NCI-H748 treated with DMSO at 0.1 percent for 48 hours (cell line): ENCODE results near the gene INSC.

ENCODE experiments used
- DNase-seq: peaks from one replicate; lab custom pipeline; 2025; lab: John Stamatoyannopoulos, UW

Gene INSC

DNA sequence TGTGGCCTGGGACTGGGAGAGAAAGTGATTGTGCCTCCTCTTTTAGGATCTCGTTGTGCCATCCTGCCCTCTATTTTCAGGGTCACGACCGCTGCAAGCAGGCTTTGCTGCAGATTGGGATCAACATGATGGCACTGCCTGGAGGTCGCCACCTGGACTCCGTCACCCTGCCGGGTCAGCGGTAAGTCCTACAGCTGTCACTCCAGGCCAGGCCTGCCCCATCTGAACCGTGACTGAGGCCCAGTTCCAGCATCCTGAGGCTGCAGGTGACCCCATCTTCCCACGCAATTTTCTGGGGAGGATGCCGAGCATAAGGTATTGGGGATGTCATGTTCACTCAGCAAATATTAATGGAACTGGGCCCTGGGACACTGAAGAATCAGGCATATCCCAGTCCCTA is 34.3 kb downstream of the INSC start:
- DNase-seq = no peak

DNA sequence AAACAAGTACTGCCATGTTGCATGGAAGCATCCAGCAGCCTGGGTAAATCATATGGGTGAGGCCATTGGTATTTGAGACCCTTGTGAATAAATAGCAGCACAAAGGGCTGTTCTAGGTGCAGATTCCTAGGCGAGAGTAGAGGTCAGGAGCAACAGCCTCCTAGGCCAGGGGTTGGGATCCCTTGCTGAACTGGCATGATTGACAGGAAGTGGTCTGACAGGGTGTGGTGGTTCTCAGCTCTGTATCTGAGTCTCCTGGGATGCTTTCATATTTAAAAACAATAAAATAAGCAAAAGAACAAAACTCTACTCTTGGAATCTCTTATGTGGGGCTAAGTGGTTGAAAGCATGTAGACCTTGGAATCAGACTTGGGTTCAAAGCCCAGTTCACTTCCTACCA is 35.8 kb downstream of the INSC start:
- DNase-seq = no peak

DNA sequence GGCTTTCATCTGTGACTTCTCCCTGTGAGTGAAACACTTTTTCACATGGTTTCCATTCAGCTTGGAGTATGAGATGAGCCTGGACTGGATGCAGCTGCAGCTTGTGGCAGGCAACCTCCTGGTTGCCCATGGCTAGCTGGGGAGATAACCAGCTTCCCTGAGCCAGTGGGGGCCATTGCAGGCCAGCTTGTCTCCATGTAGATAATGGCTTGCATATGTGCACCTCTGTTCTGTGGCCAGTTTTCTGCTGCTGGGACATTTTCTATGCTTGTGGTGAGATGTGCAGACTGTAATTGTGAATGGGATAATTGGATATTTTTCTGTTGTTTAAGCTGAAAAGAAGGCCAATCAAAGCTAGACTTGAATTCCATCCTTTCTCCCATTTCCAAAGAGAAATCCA is 38.5 kb downstream of the INSC start:
- no peak for DNase-seq

DNA sequence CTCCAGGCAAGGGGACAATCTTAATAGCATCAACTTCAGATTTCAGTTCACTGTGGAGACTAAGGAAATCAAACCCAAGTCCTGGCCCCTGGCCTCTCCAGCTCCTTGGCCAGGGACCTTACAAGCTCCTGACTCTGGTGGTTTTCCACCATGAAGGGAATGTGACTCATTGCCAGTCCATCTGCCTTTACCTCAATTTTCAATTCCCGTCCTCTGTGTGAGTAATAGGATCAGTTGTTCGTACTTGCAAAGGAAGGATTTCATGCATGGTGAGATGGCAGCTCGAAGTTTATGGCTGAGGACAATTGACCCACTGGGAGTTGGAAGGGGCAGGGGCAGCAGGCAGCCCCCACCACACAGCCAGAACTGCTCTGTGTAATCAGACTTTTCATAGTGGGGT is 42.5 kb downstream of the INSC start:
- no peak for DNase-seq

DNA sequence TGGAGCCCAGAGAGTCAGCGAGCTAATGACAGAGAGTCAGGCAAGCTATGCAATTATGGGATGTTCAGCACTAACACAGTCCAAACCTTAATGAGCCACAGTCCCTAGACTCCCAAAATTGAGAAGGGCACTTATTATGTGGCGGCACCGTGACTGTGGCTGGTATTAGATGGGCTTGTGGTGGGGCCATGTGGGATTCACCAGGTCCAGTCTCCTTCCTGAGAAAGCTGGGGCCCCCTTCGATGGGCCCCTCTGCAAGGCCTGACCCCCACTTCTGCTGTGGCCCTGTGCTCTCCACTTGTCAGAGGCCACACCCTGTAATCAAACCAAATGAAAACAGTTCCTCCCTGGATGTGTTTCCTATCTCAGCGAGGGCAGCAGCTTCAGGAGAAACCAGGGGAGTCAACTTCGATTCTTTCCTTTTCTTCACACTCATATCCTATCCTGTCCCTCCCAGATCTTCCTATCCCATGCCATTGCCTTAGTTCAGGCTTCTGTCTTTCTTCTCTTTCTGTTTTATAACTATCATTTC is 42.9 kb downstream of the INSC start:
- no peak for DNase-seq

DNA sequence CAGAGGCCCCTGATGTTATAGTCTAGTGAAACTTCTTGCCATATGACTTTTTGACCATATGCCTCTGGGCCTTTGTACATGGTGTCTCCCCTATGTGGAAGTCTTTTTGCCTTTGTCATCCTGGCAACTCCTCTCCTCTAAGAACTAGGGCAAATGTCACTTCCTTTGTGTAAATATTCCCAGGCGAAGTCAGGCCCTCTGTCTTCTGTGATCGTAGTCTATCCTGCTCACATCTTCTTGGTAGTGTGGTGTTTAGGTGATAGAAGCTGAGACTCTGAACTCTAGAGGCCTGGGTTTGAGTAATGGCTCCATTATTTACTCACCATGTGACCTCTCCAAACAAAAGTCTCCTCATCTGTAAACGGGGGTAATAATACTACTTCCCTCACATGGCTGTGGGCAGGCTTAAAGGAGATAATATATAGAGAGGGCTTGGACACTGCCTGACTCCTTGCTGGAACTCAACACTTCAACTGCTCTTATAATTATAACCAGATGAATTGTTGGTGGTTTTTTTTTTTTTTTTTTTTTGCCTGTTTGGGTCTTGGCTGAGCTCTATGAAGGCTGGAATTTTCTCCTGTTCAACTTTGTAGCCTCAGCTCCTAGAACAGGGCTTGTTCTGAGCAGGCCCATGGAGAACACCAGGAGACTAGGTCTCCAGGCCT is 43.8 kb downstream of the INSC start:
- DNase-seq = no peak

DNA sequence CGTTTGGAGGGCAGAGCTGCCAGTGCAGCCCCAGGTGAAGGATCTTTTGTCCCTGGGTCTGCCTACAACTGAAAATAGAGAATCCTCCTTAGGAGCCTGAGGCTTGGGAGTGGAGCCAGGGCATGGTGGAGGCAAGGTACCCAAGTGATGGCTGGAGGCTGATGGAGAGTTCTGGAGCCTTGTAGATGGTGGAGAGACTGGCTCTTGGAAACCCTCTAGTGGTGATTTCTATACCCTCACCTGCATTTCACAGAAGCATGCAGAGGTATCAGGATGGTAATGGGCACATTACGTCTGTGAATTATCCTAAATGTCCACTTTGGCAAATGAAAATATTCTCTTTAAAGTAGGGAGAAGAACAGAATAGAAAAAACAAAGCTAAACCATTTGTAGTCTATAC is 44.4 kb downstream of the INSC start:
- DNase-seq = no peak

DNA sequence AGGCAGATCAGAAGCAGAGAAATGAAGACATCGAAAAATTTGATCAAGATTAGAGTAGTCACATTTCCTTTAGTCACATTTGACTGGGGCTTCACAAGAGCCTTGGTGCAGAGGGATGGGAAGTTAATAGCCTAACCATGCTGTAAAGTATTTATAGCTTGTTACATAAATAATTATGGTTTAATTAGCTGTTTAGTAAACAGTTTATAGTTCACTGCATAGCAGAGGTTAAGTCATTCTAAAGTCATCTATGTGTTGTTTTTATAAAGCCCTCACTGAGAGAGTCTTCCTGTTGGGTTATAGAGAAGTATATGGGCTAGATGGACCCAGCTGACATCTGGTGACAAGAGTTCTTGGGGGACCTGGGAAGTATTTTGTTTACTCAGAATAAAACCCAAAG is 47.1 kb downstream of the INSC start:
- DNase-seq = no peak

DNA sequence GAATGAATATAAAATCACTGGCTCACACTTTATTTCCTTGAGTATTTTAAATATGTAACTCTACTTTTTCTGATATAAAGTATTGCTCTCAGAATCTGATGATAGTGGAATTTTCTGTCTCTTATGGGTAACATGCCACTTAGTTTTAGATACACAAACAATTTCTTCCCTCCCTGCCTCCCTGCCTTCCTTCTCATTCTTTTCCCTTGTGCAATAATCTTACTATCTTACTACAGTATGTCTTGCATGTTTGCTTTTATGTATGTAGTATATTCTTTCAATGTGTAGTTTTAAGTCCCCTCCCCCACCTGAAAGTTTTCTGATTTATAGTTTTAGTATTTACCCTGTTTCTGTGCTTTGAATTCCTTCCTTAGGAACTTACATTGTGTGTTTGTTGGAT is 48.4 kb downstream of the INSC start:
- no peak for DNase-seq

DNA sequence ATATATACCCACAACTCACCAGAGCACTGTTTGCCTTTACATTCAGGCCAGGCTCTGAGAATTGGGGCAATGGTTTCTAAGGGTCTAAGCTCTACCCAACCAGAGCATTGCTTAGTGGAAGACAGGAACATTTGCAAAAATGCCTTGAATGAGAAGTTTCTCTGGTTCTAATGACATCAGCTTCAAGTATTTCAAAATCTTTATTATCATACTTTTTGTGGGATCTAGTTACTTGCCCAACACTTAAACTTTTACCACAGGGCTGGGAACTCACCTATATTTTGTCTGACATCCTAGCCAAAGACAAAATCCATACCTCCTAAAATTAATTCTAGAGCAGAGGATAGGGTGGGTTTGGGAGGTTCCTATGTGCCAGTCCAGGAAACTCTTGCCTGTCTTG is 51.5 kb downstream of the INSC start:
- DNase-seq = no peak

DNA sequence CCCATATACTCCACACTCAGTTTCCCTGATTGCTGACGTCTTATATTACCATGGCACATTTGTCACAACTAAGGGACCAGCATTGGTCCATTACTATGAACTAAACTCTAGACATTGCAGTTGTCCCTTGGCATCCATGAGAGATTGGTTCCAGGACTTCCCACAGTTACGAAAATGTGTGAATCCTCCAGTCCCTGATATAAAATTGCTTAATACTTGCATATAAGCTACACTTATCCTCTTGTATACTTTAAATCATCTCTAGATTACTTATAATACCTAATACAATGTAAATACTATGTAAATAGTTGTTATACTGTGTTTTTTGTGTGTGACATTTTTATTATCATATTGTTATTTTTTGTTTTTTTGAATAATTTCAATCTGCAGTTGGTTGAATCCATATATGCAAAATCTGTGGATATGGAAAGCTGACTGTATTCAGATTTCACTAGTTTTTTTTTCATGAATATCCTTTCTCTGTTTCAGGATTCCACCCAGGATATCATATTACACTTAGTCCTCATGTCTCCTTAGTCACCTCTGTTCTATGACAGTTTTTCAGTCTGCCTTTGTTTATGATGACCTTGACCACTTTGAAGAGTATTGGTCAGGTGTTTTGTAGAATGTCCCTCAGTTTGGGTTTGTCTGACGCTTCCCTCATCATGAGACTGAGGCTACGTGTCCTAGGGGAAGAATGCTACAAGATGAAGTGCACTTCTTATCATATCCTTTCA is 55.3 kb downstream of the INSC start:
- no peak for DNase-seq

DNA sequence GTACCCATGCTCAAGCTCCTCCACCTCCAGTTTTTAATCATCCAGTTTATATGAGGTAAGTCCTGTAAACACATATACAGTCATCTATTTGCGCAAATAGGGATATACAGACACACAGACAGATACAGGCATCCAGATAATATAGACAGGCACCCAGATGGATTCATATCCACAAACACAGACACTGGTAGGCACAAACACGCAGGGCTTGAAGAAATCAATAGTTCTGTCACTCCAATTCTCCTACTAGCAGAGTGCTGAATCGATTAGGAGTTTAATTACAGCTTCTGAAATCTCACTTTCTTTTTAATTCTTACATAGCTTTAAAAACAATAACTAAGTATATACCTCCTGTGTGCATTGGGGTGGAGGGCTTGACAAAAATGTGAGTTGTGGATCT is 56.0 kb downstream of the INSC start:
- DNase-seq = no peak

DNA sequence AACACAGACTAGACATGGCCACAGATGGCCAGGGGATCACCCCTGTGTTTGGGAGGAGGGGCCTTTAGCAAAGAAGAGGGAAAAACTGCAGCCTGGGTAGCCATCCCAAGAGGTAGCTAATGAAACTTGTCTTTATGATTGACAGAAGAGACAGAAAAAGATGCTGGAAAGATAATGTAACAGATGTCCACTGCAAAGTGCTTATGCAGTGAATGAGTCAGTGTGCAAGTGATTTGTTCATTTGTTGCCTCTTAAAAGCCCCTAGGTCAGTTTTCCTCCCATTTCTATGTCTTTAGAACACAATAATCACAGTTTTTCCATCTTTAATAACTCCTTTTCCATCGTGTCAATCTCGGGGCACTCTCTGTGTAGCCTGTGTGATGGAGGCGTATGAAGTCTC is 57.2 kb downstream of the INSC start:
- DNase-seq = no peak

DNA sequence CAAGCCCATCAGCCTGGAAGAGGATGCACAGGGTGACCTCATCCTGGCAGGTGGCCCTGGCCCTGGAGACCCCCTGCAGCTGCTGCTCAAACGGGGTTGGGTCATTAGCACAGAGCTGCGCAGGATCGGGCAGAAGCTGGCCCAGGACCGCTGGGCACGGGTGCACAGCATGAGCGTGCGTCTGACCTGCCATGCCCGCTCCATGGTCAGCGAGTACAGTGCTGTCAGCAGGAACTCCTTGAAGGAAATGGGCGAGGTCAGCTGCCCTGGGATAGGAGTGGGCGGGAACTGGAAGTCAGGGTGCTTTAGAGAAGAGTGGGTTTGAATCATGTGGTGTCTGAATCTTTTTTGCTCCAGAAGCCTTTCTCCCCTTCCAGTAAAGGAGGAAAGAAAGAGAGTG is 61.1 kb downstream of the INSC start:
- DNase-seq = no peak

DNA sequence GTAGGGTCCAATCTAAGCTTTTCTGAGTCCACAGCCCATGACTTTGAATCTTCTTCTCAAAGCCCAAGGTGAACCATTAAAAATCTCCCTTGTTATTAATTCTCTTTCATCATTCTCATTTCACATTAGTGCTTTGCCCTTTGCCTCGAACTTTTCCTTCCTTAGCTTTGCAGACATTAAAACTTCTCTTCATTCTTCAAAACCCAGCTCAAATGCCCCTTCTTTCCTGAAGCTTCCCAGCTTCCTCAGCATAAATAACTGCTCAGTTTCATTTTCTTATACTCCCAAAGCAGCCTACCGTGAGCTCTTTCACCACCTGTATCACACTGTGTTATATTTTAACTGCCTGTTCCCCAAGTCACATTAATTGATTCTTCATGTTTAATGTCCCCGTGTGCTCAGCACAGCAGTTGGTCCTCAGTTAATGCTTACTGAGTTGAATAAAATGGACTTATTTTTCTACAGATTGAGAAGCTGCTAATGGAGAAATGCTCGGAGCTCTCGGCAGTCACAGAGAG is 62.0 kb downstream of the INSC start:
- no peak for DNase-seq

DNA sequence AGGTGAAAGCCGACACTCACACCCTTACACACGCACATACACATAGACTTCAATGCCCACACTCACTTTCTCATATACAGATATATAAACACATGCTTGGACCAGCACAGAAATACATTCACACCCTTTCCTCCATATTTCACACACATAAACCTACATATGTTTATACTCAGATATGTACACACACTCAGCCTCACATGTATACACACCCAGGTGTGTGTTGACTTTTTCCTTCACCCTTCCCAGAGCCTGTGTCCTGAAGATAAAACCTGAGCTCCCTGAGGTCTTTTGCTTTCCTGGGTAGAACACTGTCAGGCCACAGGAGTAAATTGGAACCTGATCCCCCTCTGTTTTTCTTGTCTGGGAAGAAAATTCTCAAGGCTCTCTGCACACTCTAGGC is 62.8 kb downstream of the INSC start:
- no peak for DNase-seq

DNA sequence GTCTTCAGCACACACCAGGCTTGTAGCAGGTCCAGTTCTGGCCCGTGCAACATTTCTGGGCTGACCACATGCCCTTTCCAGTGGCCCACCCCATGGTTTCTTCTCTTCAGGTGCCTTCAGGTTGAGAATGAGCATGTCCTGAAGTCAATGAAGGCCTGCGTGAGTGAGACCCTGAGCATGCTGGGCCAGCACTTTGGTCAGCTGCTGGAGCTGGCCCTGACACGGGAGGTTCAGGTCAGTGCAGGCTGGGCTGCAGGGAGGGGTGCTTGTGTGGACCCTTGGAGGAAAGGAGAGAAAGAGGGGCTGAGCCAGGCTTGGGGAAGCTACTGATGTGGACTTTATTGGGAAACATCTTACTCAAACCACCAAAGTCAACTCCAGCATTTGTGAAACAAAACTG is 63.5 kb downstream of the INSC start:
- no peak for DNase-seq

DNA sequence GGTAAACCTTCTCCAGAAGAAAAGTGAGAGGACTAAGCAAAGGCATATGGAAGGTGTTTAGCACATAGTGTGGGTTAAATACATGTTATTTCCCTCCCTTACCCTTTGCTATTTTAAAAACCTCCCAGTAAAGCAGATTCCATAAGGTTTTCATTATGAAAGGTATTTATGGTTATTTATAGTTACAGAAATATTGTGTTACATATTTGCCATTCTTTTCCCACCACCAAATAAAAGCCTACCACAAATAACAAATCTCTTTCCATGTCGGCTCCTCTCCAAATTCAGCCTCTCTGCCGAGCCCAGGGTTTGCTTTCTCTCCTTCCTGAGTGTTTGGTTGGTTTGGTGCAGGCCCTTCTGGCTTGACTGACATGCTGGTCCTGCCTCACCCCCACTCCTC is 64.4 kb downstream of the INSC start:
- no peak for DNase-seq

DNA sequence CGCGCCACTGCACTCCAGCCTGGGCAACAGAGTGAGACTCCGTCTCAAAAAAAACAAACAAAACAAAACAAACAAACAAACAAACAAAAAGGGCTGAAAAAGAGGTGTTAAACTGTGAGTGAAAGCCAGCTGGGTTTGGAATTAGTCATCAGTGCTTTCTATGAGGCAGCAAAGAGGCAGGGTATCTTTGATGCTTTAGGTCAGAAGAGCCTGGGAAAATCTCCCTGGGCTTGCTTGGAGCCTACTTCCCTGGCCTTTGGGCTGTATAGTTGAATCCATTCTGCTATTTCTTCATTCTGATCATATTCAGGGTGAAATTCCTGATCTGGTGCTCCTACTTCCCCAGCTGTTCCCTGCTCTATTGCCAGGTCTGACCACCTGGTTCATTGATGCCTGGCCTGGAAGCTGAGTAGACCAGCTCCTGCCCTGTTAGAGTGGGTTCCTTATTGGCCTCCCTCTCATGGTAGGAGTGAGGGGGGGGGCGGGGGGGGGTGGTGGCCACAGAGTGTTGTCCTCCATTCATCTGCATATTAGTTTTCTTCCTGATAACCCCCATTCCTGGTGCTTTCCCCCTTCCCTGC is 65.6 kb downstream of the INSC start:
- DNase-seq = no peak

DNA sequence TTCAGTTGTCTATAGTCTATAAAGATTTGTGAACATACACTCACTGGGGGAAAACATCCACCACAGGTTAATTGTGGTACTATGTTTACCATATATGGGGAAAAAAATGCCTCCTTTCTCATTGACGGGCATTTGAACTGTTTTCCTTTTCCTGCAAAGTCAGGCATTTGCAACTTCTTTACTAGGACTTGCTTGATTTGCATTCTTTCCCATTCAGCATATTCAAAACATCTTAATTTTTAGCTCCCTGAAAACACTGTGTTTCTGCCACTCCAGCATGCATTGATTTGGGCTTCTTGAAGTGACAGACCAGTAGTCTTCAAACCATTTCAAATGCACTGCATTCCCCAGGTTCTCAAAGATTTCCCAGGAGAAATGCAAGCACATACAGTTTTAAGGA is 67.6 kb downstream of the INSC start:
- no peak for DNase-seq

DNA sequence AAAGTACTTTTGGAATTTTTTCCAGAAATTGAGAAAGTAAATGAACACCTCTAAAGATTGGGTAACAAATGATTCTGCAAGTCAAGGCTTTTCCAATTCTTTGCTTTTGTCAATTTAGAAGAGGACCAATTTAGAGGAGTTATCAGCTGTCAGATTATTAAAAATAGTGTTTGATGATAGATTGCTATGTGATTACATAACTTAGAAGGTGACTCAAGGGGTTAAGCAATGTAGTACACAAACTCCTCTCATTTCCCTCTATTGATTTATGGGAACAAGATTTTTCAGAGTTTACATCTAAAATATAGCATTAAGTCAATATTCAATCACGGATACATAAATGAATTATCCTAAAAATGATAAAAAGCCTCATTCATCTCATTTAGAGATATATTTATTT is 70.3 kb downstream of the INSC start:
- no peak for DNase-seq

DNA sequence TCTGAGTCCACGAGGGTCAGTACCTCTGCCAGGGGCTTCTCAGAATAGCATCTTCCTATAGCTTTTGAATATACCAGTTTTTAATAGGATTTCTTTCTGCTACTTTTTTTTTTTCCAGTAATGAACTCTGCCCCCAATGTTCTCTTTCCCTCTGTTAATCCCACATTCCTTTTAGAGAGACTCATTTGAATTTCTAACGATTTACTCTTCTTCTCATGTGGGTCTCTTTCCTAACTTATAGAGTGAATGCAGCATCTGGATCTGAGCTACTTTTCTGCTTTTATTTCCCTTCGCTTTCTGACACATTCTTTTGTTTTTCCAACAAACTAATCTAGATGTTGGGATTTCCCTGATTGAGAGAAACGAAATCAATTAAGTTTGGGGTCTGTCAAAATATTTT is 71.4 kb downstream of the INSC start:
- no peak for DNase-seq

DNA sequence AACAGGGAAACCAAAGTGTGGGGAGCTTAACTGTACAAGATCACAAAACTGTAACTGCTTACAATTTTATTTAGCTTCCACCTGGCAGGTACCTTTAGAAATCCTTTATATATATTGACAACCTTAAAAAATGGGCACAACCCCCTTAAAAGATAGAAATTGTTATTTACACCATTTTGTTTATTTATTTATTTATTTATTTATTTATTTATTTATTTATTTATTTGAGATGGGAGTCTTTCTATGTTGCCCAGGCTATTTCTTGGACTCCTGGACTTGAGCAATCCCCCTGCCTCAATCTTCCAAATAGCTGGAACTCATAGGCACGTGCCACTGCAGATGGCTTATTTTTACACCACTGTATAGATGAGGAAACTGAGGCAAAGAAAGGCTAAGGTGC is 74.5 kb downstream of the INSC start:
- no peak for DNase-seq
